ENCODE data around the gene STAT6. TPM values are rescaled to one million over a fixed set of nuclear protein-coding genes. Genes with fewer than 3 reads are reported as not detected.

Gene STAT6
- total and polyA plus RNA-seq, 2 donors (not counting 1 experiment from before 2014, with no cell fraction given): 544 to 736 TPM

GRCh38 chr12:57154804-57155434 is 43.8 kb upstream of the STAT6 start:
- intact Hi-C loops (cut with micrococcal nuclease): no loop called here
- Histone ChIP-seq H3K79me2 (ENCODE audit: control insufficient read depth, insufficient read depth, low read length) (no peaks in the 10 kb centered on the region), H4K20me1 (ENCODE audit: control insufficient read depth, insufficient read depth, low read length, poor library complexity, severe bottlenecking) (no peaks in the 10 kb centered on the region), H3K27me3 (replicated peaks in 1 of 4; ENCODE audit: control extremely low read depth in 1 of 4, control insufficient read depth in 3 of 4, insufficient read depth in 4 of 4, low read length in 3 of 4) (no peaks in the 10 kb centered on the region), H3K4me3 (ENCODE audit: control extremely low read depth in 1 of 5, extremely low read depth in 1 of 5, insufficient read depth in 1 of 5, low read depth in 2 of 5, low read length in 4 of 5) (no peak overlapping the region), H3K9me3 (ENCODE audit: control extremely low read depth in 1 of 3, control insufficient read depth in 2 of 3, insufficient read depth in 1 of 3, low read length in 2 of 3) (peaks cover 0 to 3% (median 0%) of the 10 kb centered on the region in 3 donors), H3K4me1 (ENCODE audit: control insufficient read depth in 2 of 2, insufficient read depth in 2 of 2, low read length in 2 of 2) (peaks cover 4 to 14% of the 10 kb centered on the region in 2 donors), H3K4me2 (replicated peaks; ENCODE audit: low read depth, low read length, poor library complexity, severe bottlenecking) (no peak overlapping the region), H3K27ac (ENCODE audit: low read length in 2 of 2) (no peak overlapping the region), H3K9ac (ENCODE audit: low read length) (no peak overlapping the region), H2AFZ (ENCODE audit: insufficient read depth, low read depth, low read length, poor library complexity, severe bottlenecking) (no peak overlapping the region), H3K36me3 (replicated peaks in 1 of 2; ENCODE audit: control extremely low read depth in 1 of 2, control insufficient read depth in 1 of 2, extremely low read depth in 1 of 2, insufficient read depth in 2 of 2, low read length in 1 of 2) (no peaks in the 10 kb centered on the region)
- DNase-seq (no peak), ATAC-seq (ENCODE audit: low read depth) (no peak)
- 22% methylated on average over 1 of the region's 5 CpGs for WGBS (ENCODE audit: insufficient coverage)
- Mint-ChIP-seq H3K27me3 (peaks cover 9% of the 10 kb centered on the region), H3K4me3 (no peak overlapping the region), H3K27ac (no peak overlapping the region), H3K4me1 (peaks cover 9% of the 10 kb centered on the region), H3K9me3 (ENCODE audit: insufficient read depth) (no peaks in the 10 kb centered on the region)
- TF ChIP-seq EZH2 (IDR thresholded peaks at IDR 0.05; ENCODE audit: borderline replicate concordance, insufficient read depth, low read depth, low read length, poor library complexity, severe bottlenecking): no peak
- TF ChIP-seq, protein P1, sequence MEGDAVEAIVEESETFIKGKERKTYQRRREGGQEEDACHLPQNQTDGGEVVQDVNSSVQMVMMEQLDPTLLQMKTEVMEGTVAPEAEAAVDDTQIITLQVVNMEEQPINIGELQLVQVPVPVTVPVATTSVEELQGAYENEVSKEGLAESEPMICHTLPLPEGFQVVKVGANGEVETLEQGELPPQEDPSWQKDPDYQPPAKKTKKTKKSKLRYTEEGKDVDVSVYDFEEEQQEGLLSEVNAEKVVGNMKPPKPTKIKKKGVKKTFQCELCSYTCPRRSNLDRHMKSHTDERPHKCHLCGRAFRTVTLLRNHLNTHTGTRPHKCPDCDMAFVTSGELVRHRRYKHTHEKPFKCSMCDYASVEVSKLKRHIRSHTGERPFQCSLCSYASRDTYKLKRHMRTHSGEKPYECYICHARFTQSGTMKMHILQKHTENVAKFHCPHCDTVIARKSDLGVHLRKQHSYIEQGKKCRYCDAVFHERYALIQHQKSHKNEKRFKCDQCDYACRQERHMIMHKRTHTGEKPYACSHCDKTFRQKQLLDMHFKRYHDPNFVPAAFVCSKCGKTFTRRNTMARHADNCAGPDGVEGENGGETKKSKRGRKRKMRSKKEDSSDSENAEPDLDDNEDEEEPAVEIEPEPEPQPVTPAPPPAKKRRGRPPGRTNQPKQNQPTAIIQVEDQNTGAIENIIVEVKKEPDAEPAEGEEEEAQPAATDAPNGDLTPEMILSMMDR (IDR thresholded peaks at IDR 0.05): no peak
- CTCF ChIA-PET: interaction anchor here (0.8 to 1.3 kb wide), 2 partner anchors 13 to 27 kb away, joined by 3 to 4 read pairs; no protein-coding TSS in a partner anchor
- POLR2A ChIA-PET: no interaction called here

DNA sequence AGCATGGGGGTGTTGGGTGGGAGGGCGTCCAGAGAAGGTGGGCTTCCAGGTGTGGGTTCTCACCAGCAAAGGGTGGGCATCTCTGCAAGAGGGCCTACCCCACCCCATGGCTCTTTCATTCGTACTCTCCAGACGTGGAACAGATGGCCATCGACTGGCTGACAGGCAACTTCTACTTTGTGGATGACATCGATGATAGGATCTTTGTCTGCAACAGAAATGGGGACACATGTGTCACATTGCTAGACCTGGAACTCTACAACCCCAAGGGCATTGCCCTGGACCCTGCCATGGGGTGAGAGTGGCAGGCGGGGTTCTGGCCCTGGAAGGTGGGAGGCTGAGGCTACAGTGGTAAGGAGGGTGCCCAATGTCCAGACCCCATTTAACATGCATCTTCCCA is 42.9 kb upstream of the STAT6 start:
- no peak for ATAC-seq (ENCODE audit: low read depth)
- Histone ChIP-seq H3K9me3 (ENCODE audit: control extremely low read depth in 1 of 3, control insufficient read depth in 2 of 3, insufficient read depth in 1 of 3, low read length in 2 of 3) (peaks cover 0 to 3% (median 0%) of the 10 kb centered on the region in 3 donors), H3K36me3 (replicated peaks in 1 of 2; ENCODE audit: control extremely low read depth in 1 of 2, control insufficient read depth in 1 of 2, extremely low read depth in 1 of 2, insufficient read depth in 2 of 2, low read length in 1 of 2) (no peaks in the 10 kb centered on the region), H2AFZ (ENCODE audit: insufficient read depth, low read depth, low read length, poor library complexity, severe bottlenecking) (no peak overlapping the region), H3K9ac (ENCODE audit: low read length) (no peak overlapping the region), H3K4me1 (ENCODE audit: control insufficient read depth in 2 of 2, insufficient read depth in 2 of 2, low read length in 2 of 2) (peaks cover 4 to 14% of the 10 kb centered on the region in 2 donors), H4K20me1 (ENCODE audit: control insufficient read depth, insufficient read depth, low read length, poor library complexity, severe bottlenecking) (no peaks in the 10 kb centered on the region), H3K4me3 (ENCODE audit: control extremely low read depth in 1 of 5, extremely low read depth in 1 of 5, insufficient read depth in 1 of 5, low read depth in 2 of 5, low read length in 4 of 5) (no peak overlapping the region), H3K27ac (ENCODE audit: low read length in 2 of 2) (no peak overlapping the region), H3K4me2 (replicated peaks; ENCODE audit: low read depth, low read length, poor library complexity, severe bottlenecking) (no peak overlapping the region), H3K27me3 (replicated peaks in 1 of 4; ENCODE audit: control extremely low read depth in 1 of 4, control insufficient read depth in 3 of 4, insufficient read depth in 4 of 4, low read length in 3 of 4) (no peaks in the 10 kb centered on the region), H3K79me2 (ENCODE audit: control insufficient read depth, insufficient read depth, low read length) (no peaks in the 10 kb centered on the region)
- H3K4me1 Mint-ChIP-seq: peaks cover 9% of the 10 kb centered on the region
- H3K27me3 Mint-ChIP-seq: peaks cover 9% of the 10 kb centered on the region
- no peak for DNase-seq
- no peaks in the 10 kb centered on the region for H3K9me3 Mint-ChIP-seq (ENCODE audit: insufficient read depth)
- TF ChIP-seq, protein P1 (IDR thresholded peaks at IDR 0.05): no peak
- no peak for TF ChIP-seq EZH2 (IDR thresholded peaks at IDR 0.05; ENCODE audit: borderline replicate concordance, insufficient read depth, low read depth, low read length, poor library complexity, severe bottlenecking)
- ChIA-PET CTCF (interaction anchor here (0.6 to 1.3 kb wide), 2 partner anchors 28 to 144 kb away, joined by 3 to 4 read pairs; no protein-coding TSS in a partner anchor), POLR2A (no interaction called here)
- 100% methylated on average over 5 of the region's 6 CpGs for WGBS (ENCODE audit: insufficient coverage)
- H3K27ac Mint-ChIP-seq: no peak overlapping the region
- intact Hi-C loops (cut with micrococcal nuclease): no loop called here
- H3K4me3 Mint-ChIP-seq: no peak overlapping the region

Measured in B cell (primary cell).